HS-27A (cell line): ENCODE data around the gene PDHX.
A peak's percentile ranks its signal among the peaks of the same experiment; 100 is the strongest.
"Not testable (repeated sequence)": the region's sequence is repeated elsewhere in the genome, so short reads cannot be mapped to it uniquely, and the experiment has no call there.

Experiments used
- DNase-seq: peaks from one replicate; pipeline ENCODE4 v3.0.0-alpha.2; 2012; ENCODE audit warnings: low read depth, missing footprints

PDHX gene

DNA sequence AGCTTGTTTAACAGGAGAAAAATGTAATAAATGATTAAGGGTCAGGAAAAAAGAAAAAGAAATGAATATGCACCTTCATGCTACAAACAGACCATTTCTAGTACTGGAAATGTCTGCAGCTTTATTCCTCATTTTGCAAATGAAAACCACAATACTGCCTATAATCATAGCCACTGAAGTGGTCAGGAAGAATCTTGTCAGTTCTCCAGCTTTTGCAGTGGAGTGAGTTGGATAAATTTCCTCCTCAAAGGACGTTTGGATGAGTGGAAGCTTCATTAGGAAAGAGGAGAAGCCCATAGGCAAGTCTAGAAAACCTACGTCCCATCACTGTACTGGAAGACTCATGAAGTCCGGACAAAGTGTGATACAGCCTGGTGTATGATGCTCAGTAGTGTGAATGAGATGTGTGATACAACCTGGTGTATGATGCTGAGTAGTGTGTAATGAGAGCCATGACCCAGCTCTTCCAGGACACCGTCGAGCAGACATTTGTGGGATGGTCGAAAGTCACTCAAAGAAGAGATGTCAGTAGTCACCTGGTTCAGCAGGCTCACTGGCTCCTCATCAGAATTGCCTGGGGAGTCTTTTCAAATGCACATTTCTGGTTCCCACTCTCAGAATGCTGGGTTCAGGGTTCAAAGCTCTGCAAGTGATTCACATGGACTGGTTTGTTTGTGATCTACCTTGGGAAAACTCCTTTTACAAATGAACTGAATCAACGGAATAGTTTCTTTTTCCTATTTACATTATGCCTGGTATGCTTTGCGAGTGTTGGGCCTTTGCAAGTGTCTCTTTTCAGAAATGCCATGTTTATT is 101.3 kb downstream of the PDHX start:
- DNase-seq = no peak

DNA sequence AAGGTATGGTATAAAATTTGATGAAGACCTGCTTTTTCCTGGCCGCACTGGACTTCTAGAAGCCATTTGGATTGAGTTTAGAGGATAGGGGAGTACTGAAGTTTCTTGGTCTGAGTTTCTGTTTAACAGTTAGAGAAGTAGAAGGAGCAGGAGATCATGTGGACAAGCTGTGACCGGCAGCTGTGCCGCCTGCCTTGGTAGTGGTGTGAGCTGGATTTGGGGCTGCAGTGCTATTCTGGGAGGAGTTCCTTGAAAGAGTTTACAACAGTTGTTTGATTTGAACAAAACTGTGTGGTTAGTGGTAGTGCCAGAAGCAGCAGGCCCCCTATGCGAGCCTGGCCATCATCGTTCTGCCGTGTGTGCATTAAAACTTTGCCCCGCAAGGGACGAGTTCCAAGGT is 105.2 kb downstream of the PDHX start:
- DNase-seq = no peak

DNA sequence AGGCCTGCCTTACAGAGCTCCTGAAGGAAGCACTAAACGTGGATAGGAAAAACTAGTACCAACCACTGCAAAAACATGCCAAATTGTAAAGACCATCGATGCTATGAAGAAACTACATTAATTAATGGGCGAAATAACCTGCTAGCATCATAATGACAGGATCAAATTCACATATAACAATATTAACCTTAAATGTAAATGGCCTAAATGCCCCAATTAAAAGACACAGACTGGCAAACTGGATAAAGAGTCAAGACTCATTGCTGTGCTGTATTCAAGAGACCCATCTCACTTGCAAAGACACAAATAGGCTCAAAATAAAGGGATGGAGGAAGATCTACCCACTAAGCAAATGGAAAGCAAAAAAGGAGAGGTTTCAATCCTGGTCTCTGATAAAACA is 107.5 kb downstream of the PDHX start:
- DNase-seq = not testable (repeated sequence)

DNA sequence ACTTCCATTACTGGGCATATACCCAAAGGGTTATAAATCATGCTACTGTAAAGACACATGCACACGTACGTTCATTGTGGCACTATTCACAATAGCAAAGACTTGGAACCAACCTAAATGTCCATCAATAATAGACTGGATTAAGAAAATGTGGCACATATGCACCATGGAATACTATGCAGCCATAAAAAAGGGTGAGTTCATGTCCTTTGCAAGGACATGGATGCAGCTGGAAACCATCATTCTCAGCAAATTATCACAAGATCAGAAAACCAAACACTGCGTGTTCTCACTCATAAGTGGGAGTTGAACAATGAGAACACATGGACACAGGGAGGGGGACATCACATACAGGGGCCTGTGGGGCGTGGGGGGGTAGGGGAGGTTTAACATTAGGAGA is 111.6 kb downstream of the PDHX start:
- not testable (repeated sequence) for DNase-seq

DNA sequence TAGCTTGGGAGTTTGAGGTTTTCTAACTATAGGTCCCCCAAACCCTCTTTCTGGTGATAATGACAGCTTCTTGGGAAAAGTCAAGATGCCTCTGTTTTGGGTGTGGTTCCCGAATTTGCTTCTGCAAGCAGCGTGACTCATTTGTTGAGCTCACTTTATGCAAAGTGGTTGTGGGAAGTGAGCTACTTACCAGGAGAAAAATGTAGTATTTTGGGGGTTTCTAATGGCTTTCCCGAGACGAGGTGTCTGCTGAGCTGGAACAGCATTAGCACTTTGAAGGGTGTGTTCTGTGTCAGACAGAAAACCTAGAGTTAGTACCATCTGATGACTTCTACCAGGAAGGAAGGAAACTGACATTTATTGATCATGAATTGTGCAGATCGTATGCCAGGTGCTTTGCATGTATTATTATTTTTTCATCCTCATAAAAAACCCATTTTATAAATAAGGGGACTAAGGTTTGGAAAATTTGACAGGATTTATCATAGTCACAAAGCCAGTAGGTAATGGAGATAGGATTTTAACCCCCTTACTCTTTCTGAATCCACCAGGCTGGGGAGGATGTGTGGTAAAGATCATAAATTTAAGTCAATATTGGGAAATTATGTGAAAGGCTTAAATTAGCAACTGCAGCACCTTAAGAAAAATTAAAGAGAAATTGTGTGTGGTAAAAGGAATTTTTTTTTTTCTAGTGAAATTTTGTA is 113.7 kb downstream of the PDHX start:
- DNase-seq = peak; percentile 59

DNA sequence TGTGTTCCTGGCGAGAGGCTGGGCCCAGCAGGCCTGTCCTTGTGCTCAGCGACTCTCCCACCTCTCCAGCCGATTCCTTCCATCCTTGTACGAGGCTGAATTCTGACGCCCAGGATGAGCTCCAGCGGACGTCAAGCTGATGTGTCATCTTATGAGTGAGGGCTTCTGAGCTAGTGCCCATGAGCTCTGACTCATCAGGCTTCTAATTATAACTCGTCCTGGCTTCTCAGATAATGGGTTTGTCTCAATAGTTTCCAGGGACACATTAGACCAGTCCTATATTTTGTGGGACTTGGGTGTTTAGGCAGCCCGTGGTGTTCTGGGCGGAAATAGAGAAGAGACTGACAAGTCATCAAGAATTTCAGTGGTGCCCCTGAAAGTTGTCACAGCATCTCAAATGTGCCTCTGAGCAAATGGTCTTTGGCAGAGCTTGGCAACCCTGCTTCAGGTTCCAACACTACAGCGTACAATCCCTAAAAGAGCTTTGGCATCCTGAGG is 114.3 kb downstream of the PDHX start:
- peak; percentile 93 for DNase-seq

DNA sequence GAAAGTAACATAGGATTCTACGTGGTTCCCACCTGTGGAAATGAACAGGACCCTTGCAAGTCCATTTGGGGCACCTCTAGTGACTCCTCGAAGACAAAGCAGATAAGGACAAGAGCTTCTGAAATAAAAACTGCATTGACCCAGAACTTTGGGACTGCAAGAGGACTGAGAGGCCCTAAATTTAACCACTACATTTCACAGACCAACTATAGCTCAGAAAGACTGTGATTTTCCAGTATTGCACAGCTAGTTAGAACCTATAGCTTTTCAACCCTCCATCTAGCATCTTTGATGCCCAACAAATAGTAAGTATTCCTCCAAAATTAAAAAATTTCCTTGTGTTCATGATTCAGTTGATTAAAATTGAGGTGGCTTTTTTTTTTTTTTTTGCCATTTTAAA is 114.9 kb downstream of the PDHX start:
- no peak for DNase-seq

DNA sequence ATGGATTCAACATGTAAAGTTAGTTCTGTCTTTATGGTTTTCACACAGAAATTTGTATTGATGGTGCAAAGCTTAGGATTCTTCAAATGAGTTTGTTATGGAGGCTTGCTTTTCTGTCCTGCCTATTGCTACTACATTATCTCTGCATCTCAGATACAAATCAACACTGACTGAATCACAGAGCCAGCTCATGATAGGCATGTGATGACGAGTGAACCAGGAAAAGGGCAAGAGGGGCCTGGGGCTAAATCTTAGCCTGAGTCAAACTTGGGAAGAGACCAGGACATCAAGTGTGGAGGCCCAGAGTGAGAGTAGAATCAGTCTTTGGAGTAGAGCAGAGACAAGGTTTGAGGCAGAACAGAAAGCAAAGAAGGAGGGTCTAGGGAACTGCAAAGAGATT is 115.4 kb downstream of the PDHX start:
- no peak for DNase-seq

DNA sequence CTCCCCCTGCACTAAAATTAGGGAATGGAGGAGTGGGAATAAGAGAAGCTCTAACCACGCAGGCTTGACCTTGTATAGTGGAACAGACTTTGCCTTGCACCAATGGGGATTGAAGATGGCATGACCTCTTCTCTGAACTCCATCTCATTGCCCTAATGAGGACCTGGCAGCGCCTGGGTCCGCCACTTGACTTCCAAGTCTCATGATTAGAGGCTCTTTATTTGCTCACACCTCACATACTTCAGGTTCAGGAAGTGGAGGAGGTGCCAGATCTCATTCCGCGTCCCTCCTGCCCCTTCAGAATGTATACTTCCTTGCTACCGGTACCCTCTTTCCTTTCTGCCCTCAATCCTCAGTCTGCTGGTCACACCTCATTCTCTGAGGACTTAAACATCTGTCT is 116.6 kb downstream of the PDHX start:
- no peak for DNase-seq

DNA sequence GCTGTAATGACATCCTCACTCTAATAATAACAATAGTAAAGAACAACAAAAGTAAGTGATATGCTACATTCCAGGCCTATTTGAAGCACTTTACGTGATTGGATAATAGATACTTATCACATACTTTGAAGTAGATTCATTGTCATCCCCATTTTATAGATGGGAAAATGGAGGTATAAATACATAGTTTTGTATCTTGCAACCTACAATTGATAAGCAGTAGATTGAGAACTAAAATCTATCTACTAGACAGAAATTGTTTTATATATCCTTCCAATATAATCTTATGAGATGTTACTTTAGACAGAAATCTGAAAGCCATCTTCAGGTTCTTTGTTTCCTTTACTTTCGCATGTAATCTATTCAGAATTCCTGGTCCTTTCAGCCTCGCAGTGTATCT is 118.0 kb downstream of the PDHX start:
- no peak for DNase-seq

DNA sequence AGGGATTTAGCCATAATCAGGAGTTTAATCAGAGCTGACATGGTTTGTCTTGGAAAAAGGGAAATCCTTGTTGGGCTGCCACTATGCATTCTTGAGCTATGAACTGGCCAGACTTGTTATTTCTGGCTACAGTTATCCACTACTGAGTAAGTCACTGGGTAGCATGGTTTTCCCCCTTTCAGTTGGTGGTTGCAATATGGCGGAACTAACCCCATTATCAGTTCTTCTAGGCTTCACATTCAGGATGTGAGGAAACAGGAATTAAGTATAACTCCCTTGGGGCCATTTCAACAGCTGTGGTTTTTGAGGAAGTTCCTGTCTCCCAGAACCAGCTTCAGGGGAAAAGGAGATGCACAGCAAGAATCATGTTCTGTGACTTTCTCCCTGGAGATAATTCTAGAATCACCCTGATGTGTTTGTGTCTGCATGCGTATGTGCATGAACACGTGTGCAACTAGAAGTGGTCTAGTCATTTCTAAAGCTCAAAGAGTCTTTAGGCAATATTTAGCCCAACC is 119.5 kb downstream of the PDHX start:
- DNase-seq = peak; percentile 94

DNA sequence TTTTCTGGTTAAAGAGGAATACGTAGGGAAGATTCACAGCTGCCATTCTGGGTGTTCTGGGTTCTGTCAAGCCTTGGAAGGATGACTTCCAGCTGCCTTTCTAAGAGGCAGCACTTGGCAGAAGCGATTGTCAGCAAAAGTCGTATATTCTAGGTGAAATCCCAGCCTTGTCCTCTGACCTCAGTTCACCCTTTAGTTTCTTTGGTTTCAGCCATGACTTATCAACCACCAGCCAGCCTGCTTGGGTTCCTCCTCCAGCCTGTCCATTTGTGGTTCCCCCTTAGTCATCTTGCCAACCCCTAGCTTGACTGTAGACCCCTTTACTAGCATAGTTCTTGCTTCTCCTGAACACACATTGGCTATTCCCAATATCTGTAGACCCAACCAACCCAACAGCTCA is 120.2 kb downstream of the PDHX start:
- DNase-seq = no peak

DNA sequence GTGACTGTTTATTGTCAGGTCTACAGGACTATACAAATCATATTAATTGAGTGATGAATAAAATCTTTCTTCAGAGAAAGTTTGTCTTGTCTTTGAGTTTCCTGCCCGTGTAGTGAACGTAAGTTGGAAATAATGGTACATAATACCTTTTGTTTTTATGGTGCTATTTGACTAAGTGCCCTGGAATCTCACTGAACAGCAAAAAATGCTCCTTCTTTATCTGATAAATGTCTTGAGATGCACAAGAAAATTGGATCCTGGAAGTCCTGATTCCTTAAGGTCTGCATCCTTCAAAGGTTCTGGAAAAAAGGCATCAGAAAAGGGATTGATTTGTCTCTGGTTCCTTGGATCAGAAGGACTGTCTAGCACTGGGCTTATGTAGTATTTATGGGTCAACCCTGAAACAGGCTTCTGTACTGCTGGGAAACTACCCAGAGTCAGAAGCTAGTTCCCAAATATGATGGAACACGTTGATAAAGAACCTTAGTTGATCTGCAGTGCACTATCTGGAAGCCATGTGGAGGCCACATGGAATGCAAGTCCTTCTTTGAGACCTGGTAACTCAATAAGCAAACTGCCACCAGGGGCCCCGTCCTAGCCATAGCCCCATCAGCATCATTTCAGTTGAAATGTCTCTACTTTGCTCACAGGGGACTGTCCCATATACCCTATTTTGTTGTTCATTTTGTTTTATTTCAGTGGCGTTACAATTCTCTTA is 122.0 kb downstream of the PDHX start:
- DNase-seq = no peak

DNA sequence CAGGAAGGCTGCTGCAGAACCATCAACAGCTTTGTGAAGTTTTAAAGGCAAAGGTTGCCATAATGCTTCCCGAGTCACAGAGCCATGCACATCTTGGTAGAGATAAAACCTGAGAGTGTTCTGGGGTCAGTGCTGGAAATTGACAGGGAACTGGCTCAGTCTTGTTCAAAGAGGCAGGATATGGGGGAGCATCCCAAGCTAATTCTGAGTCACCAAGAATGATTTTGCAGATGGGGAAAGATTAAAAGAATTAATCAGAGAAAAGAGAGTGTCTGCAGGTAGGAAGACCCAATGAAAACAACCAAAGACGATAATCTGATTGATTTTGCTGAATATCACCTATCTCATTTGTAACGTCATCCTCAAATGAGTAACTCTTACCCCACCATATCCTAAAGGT is 122.7 kb downstream of the PDHX start:
- DNase-seq = no peak

DNA sequence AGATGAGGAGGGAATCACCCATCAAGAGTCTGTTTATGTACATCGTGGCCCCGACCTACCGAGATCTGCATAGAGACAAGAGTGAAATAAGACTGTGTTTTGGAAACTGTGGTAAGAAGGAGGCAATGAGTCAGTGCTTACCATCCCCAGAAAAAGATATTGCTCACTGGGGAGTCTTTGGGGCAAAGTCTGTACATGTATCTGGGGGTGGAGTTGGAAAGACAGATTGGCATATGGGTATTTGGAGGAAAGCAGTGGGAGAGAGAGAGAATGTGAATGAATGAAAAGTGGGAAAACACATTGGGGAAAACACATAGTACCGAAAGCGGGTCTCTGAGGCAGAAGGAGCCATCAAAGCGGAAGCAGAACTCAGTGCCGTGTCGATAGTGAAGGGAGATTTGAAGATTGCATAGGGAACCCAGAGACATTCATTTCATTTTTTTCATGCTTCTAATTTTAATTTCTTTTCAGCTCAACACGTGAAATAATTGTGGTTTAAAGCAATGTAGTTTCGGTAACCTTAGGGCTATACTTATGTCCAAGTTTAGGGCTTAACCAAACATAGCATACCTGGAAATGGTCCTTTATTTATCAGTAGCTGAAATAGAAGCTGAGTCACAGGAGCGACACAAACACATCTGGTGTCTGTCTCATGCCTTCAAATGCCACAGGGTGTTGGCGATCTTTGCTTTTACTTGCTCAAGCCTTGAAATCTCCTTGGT is 124.0 kb downstream of the PDHX start:
- DNase-seq = no peak

DNA sequence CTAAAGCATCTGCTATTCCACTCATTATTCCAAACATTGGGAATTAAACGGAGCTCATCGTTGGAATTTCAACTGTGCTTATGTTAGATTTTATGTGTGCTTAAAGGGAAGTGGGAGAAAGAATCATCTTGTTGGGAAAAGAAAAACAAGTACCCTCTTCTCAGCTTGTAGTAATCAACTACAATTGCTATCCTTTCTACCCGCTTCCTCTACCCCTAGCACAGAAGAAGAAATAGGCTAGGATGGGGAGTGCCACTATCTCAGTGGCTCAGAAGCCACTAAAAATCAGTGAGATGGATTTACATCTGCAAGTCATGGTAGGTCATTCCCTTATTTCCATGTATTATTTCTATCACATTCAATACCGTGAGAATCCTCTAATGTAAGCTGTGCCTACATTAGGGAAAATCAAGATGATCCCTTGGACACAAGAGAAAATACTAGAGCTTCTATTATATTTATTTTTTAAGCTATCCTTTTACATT is 124.7 kb downstream of the PDHX start:
- DNase-seq = no peak

DNA sequence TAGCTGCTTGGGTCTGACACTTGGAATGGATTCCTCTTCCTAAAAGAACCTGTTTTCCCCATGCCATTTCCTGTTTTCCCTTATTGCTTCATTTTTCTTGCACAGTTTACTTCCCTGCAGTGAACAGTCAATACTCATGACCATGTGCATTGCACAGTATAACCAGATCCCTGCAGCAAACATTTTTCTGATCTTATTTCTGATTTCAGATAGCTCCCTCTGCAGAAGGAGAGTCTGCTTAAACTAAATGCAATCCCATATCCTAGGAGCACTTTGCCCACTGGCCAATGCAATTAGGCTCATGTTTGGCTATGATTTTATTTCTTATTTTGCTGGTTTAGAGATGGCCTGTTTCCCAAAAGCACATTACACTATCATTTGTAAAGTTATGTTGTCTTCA is 125.8 kb downstream of the PDHX start:
- no peak for DNase-seq

DNA sequence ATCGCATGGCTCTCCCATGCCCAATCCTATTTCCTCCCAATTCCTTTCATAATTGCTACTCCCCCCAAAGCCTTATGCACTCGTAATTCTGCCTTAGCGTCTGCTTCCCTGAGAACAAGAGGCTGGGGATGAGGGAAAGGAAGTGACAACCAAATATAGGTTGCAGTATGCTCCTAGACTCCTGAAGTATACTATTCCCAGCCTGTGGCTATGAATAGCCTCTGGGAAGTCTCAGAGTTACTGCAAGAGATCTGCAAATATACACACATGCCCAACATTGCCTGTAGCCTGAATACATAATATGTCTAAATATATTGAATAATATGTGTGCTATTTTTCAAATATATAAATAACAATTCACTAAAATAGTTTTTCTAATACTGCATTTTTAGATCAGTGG is 126.5 kb downstream of the PDHX start:
- DNase-seq = no peak

DNA sequence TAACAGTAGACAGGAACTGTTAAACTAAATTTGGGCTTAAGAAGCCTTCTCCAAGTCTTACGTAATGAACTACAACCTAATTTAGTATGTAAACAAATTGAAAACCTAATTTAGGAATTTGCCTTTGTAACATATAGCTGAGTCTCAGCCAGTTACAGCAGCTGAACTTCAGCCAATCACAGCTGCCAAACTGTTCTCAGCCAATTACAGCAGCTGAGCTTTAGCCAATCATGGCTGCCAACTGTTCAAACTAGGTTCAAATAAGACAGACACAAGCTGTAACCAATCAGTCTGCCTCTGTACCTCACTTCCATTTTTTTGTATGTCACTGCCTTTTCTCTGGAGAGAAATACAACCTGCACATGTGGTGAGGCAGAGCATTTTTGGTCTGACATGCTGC is 127.5 kb downstream of the PDHX start:
- DNase-seq = no peak

DNA sequence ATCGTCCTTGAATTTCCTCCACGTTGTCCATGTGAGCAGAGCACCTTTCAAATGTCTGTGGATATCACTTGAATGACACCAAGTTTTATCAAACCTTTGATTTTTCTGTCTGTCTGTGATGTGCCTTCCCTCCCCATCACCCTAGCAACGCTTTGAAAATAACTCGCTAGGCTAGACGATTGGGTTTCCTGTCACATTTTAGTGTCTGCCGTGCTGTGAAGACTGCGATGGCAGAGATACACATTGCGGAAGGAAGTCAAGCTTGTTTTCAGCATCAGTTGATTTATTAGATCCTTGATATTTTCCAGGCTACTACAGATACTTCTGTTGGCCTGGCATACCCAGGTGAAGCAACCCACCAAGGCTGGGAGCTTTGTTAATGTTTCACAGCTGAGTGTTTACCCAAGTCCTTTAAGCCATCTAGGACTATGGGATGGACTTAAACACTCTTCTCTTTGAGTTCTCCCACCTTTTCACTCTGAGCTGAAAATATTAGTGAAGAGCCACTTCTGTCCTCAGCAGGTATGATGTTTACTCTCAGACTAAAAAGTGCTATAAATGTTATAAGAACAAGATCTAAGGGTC is 128.9 kb downstream of the PDHX start:
- no peak for DNase-seq
